Muscle of arm (tissue), 12 donors: Measurements from ENCODE around the gene CEP20. TPM values are rescaled to one million over a fixed set of nuclear protein-coding genes. Genes with fewer than 3 reads are reported as not detected.
A peak's percentile ranks its signal among the peaks of the same experiment; 100 is the strongest.
"Not testable (repeated sequence)": the region's sequence is repeated elsewhere in the genome, so short reads cannot be mapped to it uniquely, and the experiment has no call there.

ENCODE experiments used
- DNase-seq: peaks from one replicate; pipeline ENCODE4 v3.0.0-alpha.2; 2013
- polyA plus RNA-seq, 12 donors: library from polyadenylated mRNA; unstranded; fragments of 120-200 nt; gene quantifications; one replicate each; pipeline ENCODE4 v1.2.1, GENCODE V29; 2013; ENCODE audit not compliant: insufficient read length in 12 of 12

Gene CEP20
- polyA plus RNA-seq, 12 donors = 12.3 to 33.7 (median 27.6) TPM; not detected in 1

DNA sequence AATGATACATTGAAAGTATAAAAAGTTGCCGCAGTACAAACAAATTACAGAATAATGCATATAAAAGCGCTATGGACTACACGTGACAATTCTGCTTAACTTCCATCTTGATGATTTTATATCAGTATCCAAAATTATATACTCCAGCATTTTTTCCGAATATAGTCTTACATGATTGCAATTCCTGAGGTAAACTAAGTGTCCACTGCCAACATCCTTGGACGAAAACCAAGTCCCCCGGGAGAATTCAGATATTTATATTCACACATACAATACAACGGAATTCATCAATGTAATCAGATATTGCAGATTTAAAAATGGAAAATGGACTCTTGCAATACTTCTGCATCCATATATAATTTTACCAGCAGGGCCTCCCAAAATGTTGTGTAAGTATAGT is 22.7 kb downstream of the CEP20 start:
- peak; percentile 49 for DNase-seq

DNA sequence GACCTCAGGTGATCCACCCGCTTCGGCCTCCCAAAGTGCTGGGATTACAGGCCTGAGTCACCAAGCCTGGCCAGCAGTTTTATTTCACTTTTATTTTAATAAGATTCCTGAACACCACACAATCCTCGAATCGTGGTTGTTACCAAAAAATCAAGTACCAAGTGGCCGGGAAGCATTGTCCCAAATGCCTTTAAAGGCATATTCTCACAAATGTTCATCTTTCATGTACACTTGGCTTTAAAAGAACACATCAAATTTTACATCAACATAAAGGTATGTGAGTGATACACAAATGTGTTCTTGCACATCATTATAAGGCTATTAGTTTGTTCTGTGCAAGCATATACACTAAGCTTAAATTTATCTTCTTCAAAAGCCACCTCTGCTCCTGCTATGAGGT is 23.5 kb downstream of the CEP20 start:
- no peak for DNase-seq

- DNase-seq = no peak
Observed at GRCh38 chr16:15861996-15862395, 26.4 kb downstream of the CEP20 start.

GRCh38 chr16:15858921-15859668 is 29.3 kb downstream of the CEP20 start:
- no peak for DNase-seq

DNA sequence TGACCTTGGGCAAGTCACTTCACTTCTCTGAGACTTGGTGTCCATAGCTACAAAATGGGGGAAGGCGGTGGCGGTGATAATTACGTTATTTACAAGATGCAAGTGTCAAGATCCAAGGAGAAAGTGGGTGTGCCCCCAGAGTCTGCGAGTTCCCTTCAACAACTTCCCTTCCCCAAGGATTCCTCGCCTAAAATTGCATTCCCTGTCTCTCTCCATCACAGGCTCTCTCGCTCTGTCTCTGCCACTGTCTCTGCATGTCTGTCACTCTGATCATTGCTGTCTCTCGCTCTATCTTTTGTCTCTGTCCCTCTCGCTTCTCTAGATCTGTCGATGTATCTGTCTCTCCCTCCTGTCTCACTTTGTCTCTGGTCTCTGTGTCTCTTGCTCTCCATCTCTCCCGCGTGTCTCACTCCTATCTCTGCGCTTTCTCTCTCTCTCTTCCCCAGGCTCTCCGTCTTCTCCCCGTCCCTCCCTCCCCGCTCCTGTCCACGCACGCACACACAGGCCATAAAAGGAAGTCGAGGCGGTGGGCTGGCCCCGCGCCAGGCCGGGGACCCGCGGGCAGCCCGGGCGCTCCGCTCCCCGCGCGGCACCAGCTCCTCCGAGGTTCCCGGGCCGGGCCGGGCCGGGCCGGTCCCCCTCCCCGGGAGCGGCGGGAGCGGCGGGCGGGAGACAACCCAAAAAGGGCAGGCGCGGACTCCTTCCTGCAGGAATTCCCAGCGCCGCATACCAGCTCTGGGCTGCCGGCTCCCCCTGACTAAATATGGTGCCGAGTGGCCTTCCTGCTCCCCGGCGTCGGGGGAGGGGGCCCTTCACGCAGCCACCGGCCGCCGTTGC is 30.5 kb downstream of the CEP20 start:
- DNase-seq = peak; percentile 36

DNA sequence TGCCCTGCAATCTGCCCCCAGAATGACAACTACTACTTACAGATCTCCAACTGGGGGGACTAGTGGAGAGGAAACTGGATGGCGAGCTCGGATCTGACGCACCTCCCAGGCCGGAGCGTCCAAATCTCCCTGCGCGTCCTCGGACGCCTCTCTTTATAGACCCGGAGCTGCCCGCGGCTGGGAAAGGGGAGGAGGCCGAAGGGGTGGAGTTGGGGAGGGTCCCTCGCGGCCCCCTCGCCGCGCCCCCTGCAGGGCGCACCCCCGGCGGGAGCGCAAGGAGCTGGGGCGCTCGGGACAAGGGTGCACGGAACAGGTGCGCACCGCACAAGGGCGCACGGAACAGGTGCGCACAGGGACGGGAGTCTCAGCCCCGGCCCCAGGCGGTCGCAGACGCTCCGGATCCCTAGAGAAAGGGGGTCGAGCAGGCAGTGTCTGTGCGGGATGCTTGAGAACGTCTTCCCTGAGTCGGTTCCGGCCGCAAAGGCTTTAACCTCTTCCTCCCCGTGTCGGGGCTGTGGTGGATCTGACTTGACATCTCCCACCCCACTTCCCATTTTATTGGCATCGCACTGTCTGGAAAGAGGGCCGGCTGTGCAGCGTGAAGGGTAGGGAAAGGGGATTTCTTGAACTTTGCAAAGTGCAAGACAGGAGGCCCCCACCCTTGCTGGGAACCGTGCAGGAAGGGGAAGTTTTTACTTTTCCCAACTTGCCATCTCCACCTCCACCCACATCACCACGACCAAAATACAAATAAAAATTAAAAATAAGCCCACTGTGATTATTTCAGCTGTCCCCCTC is 31.3 kb downstream of the CEP20 start, which contains the start of gene MYH11:
MYH11 (minus strand) TSS at position 128 of the 798 bp plus-strand sequence. CDS start 18,776 bp downstream, outside the sequence.
- no peak for DNase-seq

- DNase-seq = no peak
Observed at GRCh38 chr16:15856182-15856581, 32.2 kb downstream of the CEP20 start.

DNA sequence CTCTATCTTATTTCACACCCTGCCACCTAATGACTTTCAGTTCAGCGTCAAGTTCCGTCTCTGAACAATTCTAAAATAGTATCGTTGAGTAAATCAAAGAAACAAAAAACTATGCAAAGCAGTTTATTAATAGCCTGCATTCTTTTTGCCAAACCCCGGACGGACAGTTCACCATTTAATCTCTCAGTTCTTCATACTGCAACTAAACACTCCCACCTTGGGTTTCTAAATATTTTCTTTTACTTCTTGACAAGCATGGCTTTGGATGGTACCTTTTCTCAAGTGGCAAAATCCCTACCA is 32.7 kb downstream of the CEP20 start:
- no peak for DNase-seq

DNA sequence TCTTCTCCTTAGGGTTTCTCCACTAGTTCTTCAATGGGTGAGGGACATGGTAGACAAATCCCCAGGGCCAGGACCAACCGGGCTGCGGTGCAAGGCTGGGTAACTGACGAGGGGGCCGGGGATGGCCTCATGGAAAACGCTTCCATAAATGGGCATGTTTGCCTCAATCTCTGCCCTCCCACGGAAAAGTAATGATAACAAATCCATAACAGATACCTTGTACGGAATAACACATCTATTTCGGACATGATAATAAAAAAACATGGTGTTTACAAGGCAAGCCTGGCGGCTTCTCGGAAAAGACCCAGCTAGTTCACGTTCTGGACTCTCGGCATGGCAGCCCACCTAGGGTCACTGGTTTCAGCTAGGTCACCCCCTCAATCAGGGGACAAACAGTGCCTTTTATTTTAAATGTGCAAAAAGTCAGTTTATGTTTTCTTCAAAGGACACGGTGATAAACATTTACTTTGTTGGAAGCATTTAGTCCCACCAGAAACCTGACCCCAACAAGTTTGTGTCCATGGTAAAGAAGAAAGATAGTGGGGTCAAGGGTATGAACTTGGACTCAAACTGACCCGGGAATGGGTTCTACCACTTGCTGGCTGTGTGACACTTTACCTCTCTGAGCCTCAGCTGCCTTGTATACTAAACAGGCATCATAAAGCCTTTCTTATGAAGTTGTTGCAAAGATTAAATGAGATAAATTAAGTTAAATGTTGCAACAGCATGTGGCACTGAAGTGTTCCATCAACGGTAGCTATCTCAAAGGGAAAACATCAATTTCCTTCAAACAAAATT is 33.3 kb downstream of the CEP20 start:
- no peak for DNase-seq

GRCh38 chr16:15854061-15854460 is 34.3 kb downstream of the CEP20 start:
- no peak for DNase-seq

DNA sequence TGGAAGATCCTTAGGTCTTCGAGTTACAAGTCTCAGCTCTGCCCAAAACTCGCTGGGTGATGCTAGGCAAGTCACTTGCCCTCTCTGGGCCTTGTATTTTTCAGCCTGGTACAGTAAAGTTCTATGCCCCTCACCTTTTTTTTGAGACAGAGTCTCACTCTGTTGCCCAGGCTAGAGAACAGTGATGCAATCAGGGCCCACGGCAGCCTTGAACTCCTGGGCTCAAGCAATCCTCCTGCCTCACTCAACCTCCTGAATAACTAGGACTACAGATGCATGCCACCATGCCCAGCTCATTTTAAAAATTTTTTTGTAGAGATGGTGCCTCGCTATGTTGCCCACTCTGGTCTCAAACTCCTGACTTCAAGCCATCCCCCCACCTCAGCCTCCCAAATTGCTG is 35.4 kb downstream of the CEP20 start:
- DNase-seq = no peak

- DNase-seq = not testable (repeated sequence)
Observed at GRCh38 chr16:15850555-15850954, 37.8 kb downstream of the CEP20 start.

- DNase-seq = no peak
Observed at GRCh38 chr16:15849209-15849981, 39.0 kb downstream of the CEP20 start.

DNA sequence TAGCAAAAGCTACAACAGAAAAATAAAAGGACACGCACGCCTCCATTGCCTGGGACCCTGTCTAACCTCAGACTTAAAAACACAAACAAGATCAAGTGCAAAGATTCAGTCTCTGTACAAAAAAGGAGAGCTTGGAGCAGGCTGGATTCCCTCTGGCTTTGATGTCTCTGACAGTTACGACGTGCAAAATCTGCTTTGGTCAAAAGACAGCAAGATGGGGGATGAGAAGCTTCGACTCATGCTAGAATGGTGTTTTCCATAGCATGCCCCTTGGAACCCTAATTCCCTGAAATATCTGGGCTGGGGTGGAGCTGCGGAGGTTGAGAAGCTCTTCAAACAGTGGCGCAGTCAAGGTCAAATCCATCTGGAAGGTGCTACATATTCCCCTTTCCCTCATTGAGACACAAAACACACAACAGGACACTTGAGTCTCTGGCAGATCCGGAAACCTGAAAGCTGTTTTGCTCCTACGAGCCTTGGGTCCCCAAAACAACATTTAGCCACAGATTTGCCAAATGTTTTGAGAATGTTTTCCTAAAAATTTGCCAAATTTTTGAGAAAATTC is 40.7 kb downstream of the CEP20 start:
- DNase-seq = no peak

GRCh38 chr16:15846510-15846909 is 41.9 kb downstream of the CEP20 start:
- DNase-seq = no peak

GRCh38 chr16:15843635-15844279 is 44.6 kb downstream of the CEP20 start:
- DNase-seq = no peak

- not testable (repeated sequence) for DNase-seq
Observed at GRCh38 chr16:15839204-15839603, 49.2 kb downstream of the CEP20 start.

GRCh38 chr16:15837761-15838160 is 50.6 kb downstream of the CEP20 start:
- DNase-seq = no peak

- DNase-seq = no peak
Observed at GRCh38 chr16:15836965-15837611, 51.3 kb downstream of the CEP20 start.
